ENCODE measurements around the gene FKTN. TPM values are rescaled to one million over a fixed set of nuclear protein-coding genes. Genes with fewer than 3 reads are reported as not detected.

The FKTN gene
- polyA plus RNA-seq, 1 of the 3 experiments (the other 2 are of a cell fraction) = 5.3 TPM

- no peak for TF ChIP-seq SIN3A (IDR thresholded peaks at IDR 0.05; ENCODE audit: borderline replicate concordance, low read depth, low read length)
Measured at GRCh38 chr9:105681724-105682123, 123.8 kb downstream of the FKTN start (continued).

GRCh38 chr9:105683688-105684275, 125.9 kb downstream of the FKTN start:
- H3K27ac ChIP-seq (ENCODE audit: low read depth in 2 of 2, low read length in 1 of 2) = no peak overlapping the region
- no peak overlapping the region for H3K4me3 ChIP-seq (ENCODE audit: low read depth in 2 of 2, low read length in 1 of 2)
- ChIA-PET CTCF (no interaction called here), POLR2A (no interaction called here)
- H3K9me2 ChIP-seq = no peaks in the 10 kb centered on the region
- no peaks in the 10 kb centered on the region for H3K36me3 ChIP-seq (replicated peaks in 1 of 2; ENCODE audit: control insufficient read depth in 1 of 2, insufficient read depth in 2 of 2, low read length in 1 of 2)
- DNase-seq = no peak
- TF ChIP-seq YY1 (IDR thresholded peaks at IDR 0.05; ENCODE audit: low read depth) (no peak), RAD21 (IDR thresholded peaks at IDR 0.05; ENCODE audit: low read length) (no peak), NFIC (IDR thresholded peaks at IDR 0.05; ENCODE audit: borderline replicate concordance) (no peak), FOXM1 (IDR thresholded peaks at IDR 0.05; ENCODE audit: low read depth) (no peak), TCF12 (IDR thresholded peaks at IDR 0.05) (no peak), NRF1 (IDR thresholded peaks at IDR 0.05; ENCODE audit: low read depth, low read length) (no peak), SMC3 (IDR thresholded peaks at IDR 0.05; ENCODE audit: low read depth, low read length) (no peak), IRF3 (IDR thresholded peaks at IDR 0.05; ENCODE audit: low read depth, low read length) (no peak), SIN3A (IDR thresholded peaks at IDR 0.05; ENCODE audit: borderline replicate concordance, low read depth, low read length) (no peak)
- TF ChIP-seq, protein P1, sequence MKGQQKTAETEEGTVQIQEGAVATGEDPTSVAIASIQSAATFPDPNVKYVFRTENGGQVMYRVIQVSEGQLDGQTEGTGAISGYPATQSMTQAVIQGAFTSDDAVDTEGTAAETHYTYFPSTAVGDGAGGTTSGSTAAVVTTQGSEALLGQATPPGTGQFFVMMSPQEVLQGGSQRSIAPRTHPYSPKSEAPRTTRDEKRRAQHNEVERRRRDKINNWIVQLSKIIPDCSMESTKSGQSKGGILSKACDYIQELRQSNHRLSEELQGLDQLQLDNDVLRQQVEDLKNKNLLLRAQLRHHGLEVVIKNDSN (IDR thresholded peaks at IDR 0.05; ENCODE audit: borderline replicate concordance, low read depth) = no peak
- TF ChIP-seq, protein P2, sequence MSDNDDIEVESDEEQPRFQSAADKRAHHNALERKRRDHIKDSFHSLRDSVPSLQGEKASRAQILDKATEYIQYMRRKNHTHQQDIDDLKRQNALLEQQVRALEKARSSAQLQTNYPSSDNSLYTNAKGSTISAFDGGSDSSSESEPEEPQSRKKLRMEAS (IDR thresholded peaks at IDR 0.05; ENCODE audit: low read depth) = no peak
- H2AFZ ChIP-seq (ENCODE audit: low read depth) = no peak overlapping the region
- H4K20me1 ChIP-seq (ENCODE audit: insufficient read depth) = no peaks in the 10 kb centered on the region
- 60% methylated on average over 1 of the region's 1 CpG for WGBS (ENCODE audit: low lambda C conversion rate)
- no peaks in the 10 kb centered on the region for H3K4me1 ChIP-seq (ENCODE audit: control insufficient read depth in 1 of 2, insufficient read depth in 2 of 2, low read depth in 1 of 2, low read length in 1 of 2)
- no peaks in the 10 kb centered on the region for H3K9me3 ChIP-seq
- no peak overlapping the region for H3K9ac ChIP-seq
- no peaks in the 10 kb centered on the region for H3K27me3 ChIP-seq (ENCODE audit: insufficient read depth)
- no peak overlapping the region for H3K4me2 ChIP-seq
- no peaks in the 10 kb centered on the region for H3K79me2 ChIP-seq (ENCODE audit: insufficient read depth)
- H3F3A ChIP-seq (replicated peaks; ENCODE audit: insufficient read depth) = no peaks in the 10 kb centered on the region

- Histone ChIP-seq H3K4me2 (no peak overlapping the region), H2AFZ (ENCODE audit: low read depth) (no peak overlapping the region), H3K36me3 (replicated peaks in 1 of 2; ENCODE audit: control insufficient read depth in 1 of 2, insufficient read depth in 2 of 2, low read length in 1 of 2) (no peaks in the 10 kb centered on the region), H3K9ac (no peak overlapping the region), H3K4me3 (ENCODE audit: low read depth in 2 of 2, low read length in 1 of 2) (no peak overlapping the region), H3K27me3 (ENCODE audit: insufficient read depth) (no peaks in the 10 kb centered on the region), H3F3A (replicated peaks; ENCODE audit: insufficient read depth) (no peaks in the 10 kb centered on the region), H3K9me3 (no peaks in the 10 kb centered on the region), H3K79me2 (ENCODE audit: insufficient read depth) (no peaks in the 10 kb centered on the region), H3K27ac (ENCODE audit: low read depth in 2 of 2, low read length in 1 of 2) (no peak overlapping the region), H3K4me1 (ENCODE audit: control insufficient read depth in 1 of 2, insufficient read depth in 2 of 2, low read depth in 1 of 2, low read length in 1 of 2) (no peaks in the 10 kb centered on the region), H3K9me2 (no peaks in the 10 kb centered on the region), H4K20me1 (ENCODE audit: insufficient read depth) (no peaks in the 10 kb centered on the region)
- ChIA-PET POLR2A (no interaction called here), CTCF (no interaction called here)
- TF ChIP-seq RCOR1 (IDR thresholded peaks at IDR 0.05; ENCODE audit: low read length) (no peak), NFIC (IDR thresholded peaks at IDR 0.05; ENCODE audit: borderline replicate concordance) (no peak), POLR2AphosphoS5 (IDR thresholded peaks at IDR 0.05; ENCODE audit: low read depth, low read length) (no peak), MEF2A (IDR thresholded peaks at IDR 0.05; ENCODE audit: borderline replicate concordance, low read depth) (no peak)
- TF ChIP-seq, protein P3, sequence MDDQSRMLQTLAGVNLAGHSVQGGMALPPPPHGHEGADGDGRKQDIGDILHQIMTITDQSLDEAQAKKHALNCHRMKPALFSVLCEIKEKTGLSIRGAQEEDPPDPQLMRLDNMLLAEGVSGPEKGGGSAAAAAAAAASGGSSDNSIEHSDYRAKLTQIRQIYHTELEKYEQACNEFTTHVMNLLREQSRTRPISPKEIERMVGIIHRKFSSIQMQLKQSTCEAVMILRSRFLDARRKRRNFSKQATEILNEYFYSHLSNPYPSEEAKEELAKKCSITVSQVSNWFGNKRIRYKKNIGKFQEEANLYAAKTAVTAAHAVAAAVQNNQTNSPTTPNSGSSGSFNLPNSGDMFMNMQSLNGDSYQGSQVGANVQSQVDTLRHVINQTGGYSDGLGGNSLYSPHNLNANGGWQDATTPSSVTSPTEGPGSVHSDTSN (IDR thresholded peaks at IDR 0.05) = no peak
- no peak for DNase-seq
- WGBS (ENCODE audit: low lambda C conversion rate) = 65% methylated on average over 4 of the region's 4 CpGs
Measured at GRCh38 chr9:105686936-105687335, 129.0 kb downstream of the FKTN start.

Other genes with a start within 250 kb of the FKTN start
- 0.76 and 1.0 TPM in 2 replicates for gene FSD1L, start 110.1 kb upstream of the FKTN start, polyA plus RNA-seq (2012; rRNA removed)
- gene TAL2, start 104.3 kb downstream of the FKTN start, polyA plus RNA-seq (2012; rRNA removed) = 0.15 and 0.47 TPM in 2 replicates
- gene TMEM38B, start 136.4 kb downstream of the FKTN start, polyA plus RNA-seq (2012; rRNA removed) = 6.8 and 10.5 TPM in 2 replicates